Caco-2 (cell line): ENCODE measurements around the gene ESR2. TPM values are rescaled to one million over a fixed set of nuclear protein-coding genes. Genes with fewer than 3 reads are reported as not detected.

Experiments used
- BruUV-seq: library from RNA; stranded (reverse); fragments of 400-500 nt; replicated peaks from 2 replicates; lab custom pipeline; 2021; lab: Mats Ljungman, UMichigan
- CTCF ChIA-PET: fragments of 300-600 bp; sonication (Branson Sonifier 250); formaldehyde crosslinking; loops from one replicate; lab custom pipeline; 2022; ENCODE audit warnings: antibody characterized with exemption; lab: Charles Lee
- POLR2A ChIA-PET: fragments of 300-600 bp; sonication (Branson Sonifier 250); formaldehyde crosslinking; loops from one replicate; lab custom pipeline; 2022; ENCODE audit warnings: antibody characterized with exemption; lab: Charles Lee
- DNase-seq, 2 experiments: peaks; one replicate each; pipeline versions ENCODE4 v3.0.0 to v3.0.0-alpha.2; 2020 to 2022
- H3K27me3 ChIP-seq: replicated peaks from 2 replicates; pipeline ENCODE4 v1.6.0; 2011; ENCODE audit warnings: low read length; ENCODE audit not compliant: control insufficient read depth, insufficient read depth
- H3K36me3 ChIP-seq: 2 replicates; pipeline ENCODE4 v1.5.1; 2011; ENCODE audit warnings: low read length; ENCODE audit not compliant: control insufficient read depth, insufficient read depth
- H3K4me1 ChIP-seq: fragments of 250-450 bp; sonication (Bioruptor Pico); 2 replicates; pipeline ENCODE4 v1.5.1; 2020; ENCODE audit warnings: mild to moderate bottlenecking
- H3K4me3 ChIP-seq: 2 replicates; pipeline ENCODE4 v1.5.1; 2011; ENCODE audit warnings: low read depth, mild to moderate bottlenecking, control low read depth, low read length
- H3K9me3 ChIP-seq: fragments of 250-450 bp; sonication (Bioruptor Pico); 2 replicates; pipeline ENCODE4 v1.5.1; 2020; ENCODE audit warnings: mild to moderate bottlenecking, moderate library complexity
- H3K27ac Mint-ChIP-seq: one replicate; pipeline ENCODE4 v1.8.0; 2022; ENCODE audit warnings: mixed read lengths; ENCODE audit not compliant: unreplicated experiment
- H3K27me3 Mint-ChIP-seq: one replicate; pipeline ENCODE4 v1.8.0; 2022; ENCODE audit warnings: mixed read lengths; ENCODE audit not compliant: insufficient read depth, unreplicated experiment
- H3K36me3 Mint-ChIP-seq: one replicate; pipeline ENCODE4 v1.8.0; 2022; ENCODE audit warnings: mild to moderate bottlenecking, mixed read lengths; ENCODE audit not compliant: insufficient read depth, unreplicated experiment
- H3K4me1 Mint-ChIP-seq: one replicate; pipeline ENCODE4 v1.8.0; 2022; ENCODE audit warnings: low read depth, mixed read lengths; ENCODE audit not compliant: unreplicated experiment
- H3K4me3 Mint-ChIP-seq: one replicate; pipeline ENCODE4 v1.8.0; 2022; ENCODE audit warnings: mild to moderate bottlenecking, moderate library complexity, mixed read lengths; ENCODE audit not compliant: unreplicated experiment
- H3K9me3 Mint-ChIP-seq: one replicate; pipeline ENCODE4 v1.8.0; 2022; ENCODE audit warnings: mixed read lengths; ENCODE audit not compliant: unreplicated experiment
- intact Hi-C: fragments of 100-400 bp; cut with micrococcal nuclease; formaldehyde crosslinking; loops from one replicate; pipeline ENCODE4 v1.10.0; 2022; ENCODE audit not compliant: unreplicated experiment
- total RNA-seq: library from RNA; stranded (reverse); gene quantifications from 2 replicates; pipeline ENCODE4 v1.2.3, GENCODE V29; 2022
- TF ChIP-seq, protein P1 (sequence below), 2 experiments: fragments of 200-600 bp in 1 of 2; IDR thresholded peaks; 1 replicate in 1 of 2; 2 replicates in 1 of 2; pipeline versions ENCODE4 v1.5.1 to v1.8.0; 2011 to 2022; ENCODE audit warnings: antibody characterized with exemption in 1 of 2, control low read depth in 1 of 2, inconsistent platforms in 1 of 2, low read depth in 1 of 2, low read length in 1 of 2, mild to moderate bottlenecking in 1 of 2, moderate library complexity in 1 of 2; ENCODE audit not compliant: insufficient read depth in 1 of 2, severe bottlenecking in 1 of 2, unreplicated experiment in 1 of 2

The ESR2 gene
- total RNA-seq, 1 experiment from 2014 or later: 0.23 TPM

DNA sequence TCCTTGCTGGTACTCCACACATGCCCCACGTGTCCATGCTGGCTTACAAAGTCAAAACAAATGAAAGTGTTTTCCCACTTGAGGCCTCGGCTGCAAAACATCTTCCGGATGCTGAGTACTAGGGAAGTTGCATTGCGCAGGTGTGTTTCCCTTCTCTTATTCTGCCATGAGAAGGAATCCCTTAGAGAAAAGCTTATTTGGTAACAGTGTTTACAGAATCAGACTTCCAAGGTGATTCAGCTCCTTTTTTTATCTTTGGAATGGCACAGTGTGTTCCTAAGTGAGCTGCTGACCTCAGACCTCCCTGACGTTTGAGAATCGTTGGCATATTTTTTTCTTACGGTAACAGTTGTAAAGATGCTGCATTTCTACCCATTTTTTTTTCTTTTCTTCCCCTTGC lies 211.3 kb downstream of the ESR2 start:
- H3K4me1 ChIP-seq: no peaks in the 10 kb centered on the region
- intact Hi-C loops: no loop called here
- Mint-ChIP-seq H3K27ac (no peak overlapping the region), H3K9me3 (no peaks in the 10 kb centered on the region), H3K27me3 (no peaks in the 10 kb centered on the region), H3K4me3 (no peak overlapping the region), H3K4me1 (no peaks in the 10 kb centered on the region), H3K36me3 (peaks cover 5% of the 10 kb centered on the region)
- no peaks in the 10 kb centered on the region for H3K36me3 ChIP-seq
- ChIA-PET POLR2A (no interaction called here), CTCF (no interaction called here)
- TF ChIP-seq, protein P1, sequence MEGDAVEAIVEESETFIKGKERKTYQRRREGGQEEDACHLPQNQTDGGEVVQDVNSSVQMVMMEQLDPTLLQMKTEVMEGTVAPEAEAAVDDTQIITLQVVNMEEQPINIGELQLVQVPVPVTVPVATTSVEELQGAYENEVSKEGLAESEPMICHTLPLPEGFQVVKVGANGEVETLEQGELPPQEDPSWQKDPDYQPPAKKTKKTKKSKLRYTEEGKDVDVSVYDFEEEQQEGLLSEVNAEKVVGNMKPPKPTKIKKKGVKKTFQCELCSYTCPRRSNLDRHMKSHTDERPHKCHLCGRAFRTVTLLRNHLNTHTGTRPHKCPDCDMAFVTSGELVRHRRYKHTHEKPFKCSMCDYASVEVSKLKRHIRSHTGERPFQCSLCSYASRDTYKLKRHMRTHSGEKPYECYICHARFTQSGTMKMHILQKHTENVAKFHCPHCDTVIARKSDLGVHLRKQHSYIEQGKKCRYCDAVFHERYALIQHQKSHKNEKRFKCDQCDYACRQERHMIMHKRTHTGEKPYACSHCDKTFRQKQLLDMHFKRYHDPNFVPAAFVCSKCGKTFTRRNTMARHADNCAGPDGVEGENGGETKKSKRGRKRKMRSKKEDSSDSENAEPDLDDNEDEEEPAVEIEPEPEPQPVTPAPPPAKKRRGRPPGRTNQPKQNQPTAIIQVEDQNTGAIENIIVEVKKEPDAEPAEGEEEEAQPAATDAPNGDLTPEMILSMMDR (IDR thresholded peaks at IDR 0.05; ENCODE audit: insufficient read depth in 1 of 2, low read depth in 1 of 2, low read length in 1 of 2, severe bottlenecking in 1 of 2, unreplicated experiment in 1 of 2): no peak
- no peak overlapping the region for H3K4me3 ChIP-seq
- H3K27me3 ChIP-seq: no peaks in the 10 kb centered on the region
- no TSS peak for BruUV-seq
- H3K9me3 ChIP-seq: no peaks in the 10 kb centered on the region
- DNase-seq: no peak

DNA sequence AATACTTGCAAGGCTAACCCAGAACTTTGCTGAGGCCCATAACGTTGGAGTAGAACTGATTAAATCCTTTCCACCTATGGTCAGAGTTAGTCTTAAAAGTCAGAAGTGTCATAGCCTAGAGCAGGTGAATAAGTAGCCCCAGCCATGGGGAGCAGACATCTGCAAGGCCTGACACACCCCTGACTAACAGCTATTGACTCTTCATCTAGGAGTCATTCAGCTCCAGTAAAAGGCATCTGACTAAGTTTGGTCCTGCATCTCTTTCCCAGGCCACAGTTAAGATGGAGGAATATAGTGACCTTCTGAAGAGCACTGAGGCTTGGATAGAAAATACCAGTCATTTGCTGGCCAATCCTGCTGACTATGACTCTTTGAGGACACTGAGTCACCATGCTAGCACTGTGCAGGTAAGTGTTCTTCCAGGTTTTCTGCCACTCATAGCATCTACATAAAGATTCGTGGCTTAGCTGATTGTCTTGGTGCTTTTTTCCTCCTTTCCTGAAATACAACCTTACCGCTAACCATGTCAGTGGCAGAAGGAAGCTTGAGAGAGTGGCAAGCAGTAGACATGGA lies 212.9 kb downstream of the ESR2 start:
- Mint-ChIP-seq H3K4me1 (no peaks in the 10 kb centered on the region), H3K27ac (no peak overlapping the region), H3K36me3 (peaks cover 5% of the 10 kb centered on the region), H3K9me3 (no peaks in the 10 kb centered on the region), H3K4me3 (no peak overlapping the region), H3K27me3 (no peaks in the 10 kb centered on the region)
- Histone ChIP-seq H3K27me3 (no peaks in the 10 kb centered on the region), H3K4me3 (no peak overlapping the region), H3K36me3 (no peaks in the 10 kb centered on the region), H3K9me3 (no peaks in the 10 kb centered on the region), H3K4me1 (no peaks in the 10 kb centered on the region)
- TF ChIP-seq, protein P1 (IDR thresholded peaks at IDR 0.05; ENCODE audit: insufficient read depth in 1 of 2, low read depth in 1 of 2, low read length in 1 of 2, severe bottlenecking in 1 of 2, unreplicated experiment in 1 of 2): no peak
- DNase-seq: no peak
- CTCF ChIA-PET: no interaction called here
- no TSS peak for BruUV-seq
- intact Hi-C loops: no loop called here
- POLR2A ChIA-PET: no interaction called here

DNA sequence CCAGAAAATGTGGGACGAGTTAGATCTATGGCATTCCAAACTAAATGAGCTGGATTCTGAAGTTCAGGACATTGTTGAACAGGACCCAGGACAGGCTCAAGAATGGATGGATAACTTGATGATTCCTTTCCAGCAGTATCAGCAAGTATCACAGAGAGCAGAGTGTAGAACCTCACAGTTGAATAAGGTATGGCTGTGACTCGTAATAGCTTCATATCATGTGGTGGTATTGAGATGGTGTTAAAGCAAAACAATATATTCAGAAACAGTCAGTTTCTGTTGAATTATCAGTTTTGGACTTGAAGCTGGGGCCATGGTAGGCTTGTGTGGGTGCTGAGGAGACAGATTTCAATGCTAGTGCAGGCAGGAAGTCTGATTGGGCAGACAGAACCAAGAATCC lies 213.7 kb downstream of the ESR2 start:
- Histone ChIP-seq H3K4me3 (no peak overlapping the region), H3K27me3 (no peaks in the 10 kb centered on the region), H3K4me1 (no peaks in the 10 kb centered on the region), H3K9me3 (no peaks in the 10 kb centered on the region), H3K36me3 (no peaks in the 10 kb centered on the region)
- Mint-ChIP-seq H3K4me1 (no peaks in the 10 kb centered on the region), H3K4me3 (no peak overlapping the region), H3K36me3 (peaks cover 5% of the 10 kb centered on the region), H3K27me3 (no peaks in the 10 kb centered on the region), H3K9me3 (no peaks in the 10 kb centered on the region), H3K27ac (no peak overlapping the region)
- ChIA-PET CTCF (no interaction called here), POLR2A (no interaction called here)
- TF ChIP-seq, protein P1 (IDR thresholded peaks at IDR 0.05; ENCODE audit: insufficient read depth in 1 of 2, low read depth in 1 of 2, low read length in 1 of 2, severe bottlenecking in 1 of 2, unreplicated experiment in 1 of 2): no peak
- no TSS peak for BruUV-seq
- no peak for DNase-seq
- intact Hi-C loops: no loop called here
